Liver (tissue), 9 donors: Measurements from ENCODE around the gene GGN. TPM values are rescaled to one million over a fixed set of nuclear protein-coding genes. Genes with fewer than 3 reads are reported as not detected.

ENCODE experiments used
- DNase-seq: peaks from one replicate; pipeline ENCODE4 v3.0.0-alpha.2; 2017; ENCODE audit warnings: low spot score
- H3K27ac ChIP-seq, 2 donors: one replicate each; pipeline ENCODE4 v1.7.0; 2013; ENCODE audit warnings: inconsistent platforms in 2 of 2, low read length in 2 of 2, control low read depth in 1 of 2, low read depth in 1 of 2, mild to moderate bottlenecking in 1 of 2
- H3K27me3 ChIP-seq, 4 donors: one replicate each; pipeline versions ENCODE4 v1.6.1 to v1.7.0; 2013; ENCODE audit warnings: low read length in 3 of 4, inconsistent platforms in 1 of 4, mild to moderate bottlenecking in 1 of 4, moderate library complexity in 1 of 4; ENCODE audit not compliant: control insufficient read depth in 4 of 4, insufficient read depth in 4 of 4
- H3K36me3 ChIP-seq, 4 donors: one replicate each; pipeline versions ENCODE4 v1.6.1 to v1.7.0; 2013; ENCODE audit warnings: low read length in 3 of 4, mild to moderate bottlenecking in 3 of 4, low read depth in 1 of 4, moderate library complexity in 1 of 4; ENCODE audit not compliant: control insufficient read depth in 4 of 4, insufficient read depth in 3 of 4
- H3K4me1 ChIP-seq, 4 donors: one replicate each; pipeline versions ENCODE4 v1.6.1 to v1.7.0; 2013; ENCODE audit warnings: low read length in 3 of 4, mild to moderate bottlenecking in 3 of 4, moderate library complexity in 1 of 4; ENCODE audit not compliant: control insufficient read depth in 4 of 4, insufficient read depth in 4 of 4
- H3K4me3 ChIP-seq, 3 donors: one replicate each; pipeline versions ENCODE4 v1.6.1 to v1.7.0; 2013; ENCODE audit warnings: low read length in 3 of 3, control low read depth in 1 of 3, low read depth in 1 of 3, mild to moderate bottlenecking in 1 of 3
- H3K9ac ChIP-seq, 2 donors: one replicate each; pipeline ENCODE4 v1.7.0; 2013; ENCODE audit warnings: low read length in 2 of 2, mild to moderate bottlenecking in 2 of 2, moderate library complexity in 2 of 2, control low read depth in 1 of 2, low read depth in 1 of 2
- H3K9me3 ChIP-seq, 4 donors: one replicate each; pipeline versions ENCODE4 v1.6.1 to v1.7.0; 2013; ENCODE audit warnings: low read length in 3 of 4; ENCODE audit not compliant: control insufficient read depth in 4 of 4
- EGR1 ChIP-seq, 2 donors: IDR thresholded peaks; 2 replicates each; pipeline ENCODE4 v1.6.1; 2016 to 2018; ENCODE audit warnings: antibody characterized with exemption in 2 of 2, low read depth in 2 of 2
- FOXA2 ChIP-seq: IDR thresholded peaks from 2 replicates; pipeline ENCODE4 v1.6.1; 2016; ENCODE audit warnings: antibody characterized with exemption
- HNF4A ChIP-seq, 2 donors: conservative IDR thresholded peaks; 2 replicates each; pipeline ENCODE4 v1.6.1; 2016; ENCODE audit warnings: antibody characterized with exemption in 2 of 2, mild to moderate bottlenecking in 2 of 2
- HNF4G ChIP-seq: IDR thresholded peaks from 2 replicates; pipeline ENCODE4 v1.6.1; 2016; ENCODE audit warnings: antibody characterized with exemption
- JUND ChIP-seq, 2 donors: IDR thresholded peaks; 2 replicates each; pipeline ENCODE4 v1.6.1; 2016; ENCODE audit warnings: antibody characterized with exemption in 2 of 2
- MAX ChIP-seq: IDR thresholded peaks from 2 replicates; pipeline ENCODE4 v1.6.1; 2016; ENCODE audit warnings: antibody characterized with exemption
- NR2F2 ChIP-seq: IDR thresholded peaks from 2 replicates; pipeline ENCODE4 v1.6.1; 2016; ENCODE audit warnings: antibody characterized with exemption
- RAD21 ChIP-seq, 2 donors: IDR thresholded peaks; 2 replicates each; pipeline ENCODE4 v1.6.1; 2016; ENCODE audit warnings: antibody characterized with exemption in 2 of 2, mild to moderate bottlenecking in 2 of 2
- RXRA ChIP-seq, 2 donors: IDR thresholded peaks; 2 replicates each; pipeline ENCODE4 v1.6.1; 2017 to 2018; ENCODE audit warnings: antibody characterized with exemption in 2 of 2, mild to moderate bottlenecking in 1 of 2
- SP1 ChIP-seq: IDR thresholded peaks from 2 replicates; pipeline ENCODE4 v1.6.1; 2018; ENCODE audit warnings: antibody characterized with exemption, mild to moderate bottlenecking
- TAF1 ChIP-seq: conservative IDR thresholded peaks from 2 replicates; pipeline ENCODE4 v1.6.1; 2016; ENCODE audit warnings: antibody characterized with exemption, mild to moderate bottlenecking
- YY1 ChIP-seq: IDR thresholded peaks from 2 replicates; pipeline ENCODE4 v1.6.1; 2016; ENCODE audit warnings: antibody characterized with exemption, mild to moderate bottlenecking
- whole genome bisulfite sequencing: extraction: QIAGEN DNeasy Blood & Tissue Kit; methylation state at CpG from one replicate; pipeline ENCODE4 v1.1.7; 2013; 5-methylcytosine and 5-hydroxymethylcytosine counted together
- polyA plus RNA-seq, 2 donors: library from polyadenylated mRNA; stranded (reverse) in 1 of 2; unstranded in 1 of 2; fragments of 200-250 nt in 1 of 2; fragments of >200 nt in 1 of 2; fragmentation: Nextera tagmentation in 1 of 2; extraction: Ambion mirVana in 1 of 2; gene quantifications; one replicate each; pipeline versions ENCODE4 v1.2.1 to v1.2.3, GENCODE V29; 2013 to 2015
- total RNA-seq, 2 donors: library from RNA; depleted of rRNA; stranded (reverse); fragments of >200 nt; gene quantifications; one replicate each; pipeline ENCODE4 v1.2.3, GENCODE V29; 2014
- TF ChIP-seq, protein P1 (sequence below): fragments of 150-350 bp; IDR thresholded peaks from 2 replicates; pipeline ENCODE4 v1.5.1; 2017; ENCODE audit warnings: improper control_type of control experiment, low read depth, low read length; ENCODE audit not compliant: missing input control
- TF ChIP-seq, protein P2 (sequence below): IDR thresholded peaks from 2 replicates; pipeline ENCODE4 v1.6.1; 2016; ENCODE audit warnings: antibody characterized with exemption
- donor health status: healthy.
- donor health status: healthy.
- donor health status: healthy.
- donor health status: healthy.
- donor health status: healthy.

GGN gene
- total and polyA plus RNA-seq, 4 donors = not detected

DNA sequence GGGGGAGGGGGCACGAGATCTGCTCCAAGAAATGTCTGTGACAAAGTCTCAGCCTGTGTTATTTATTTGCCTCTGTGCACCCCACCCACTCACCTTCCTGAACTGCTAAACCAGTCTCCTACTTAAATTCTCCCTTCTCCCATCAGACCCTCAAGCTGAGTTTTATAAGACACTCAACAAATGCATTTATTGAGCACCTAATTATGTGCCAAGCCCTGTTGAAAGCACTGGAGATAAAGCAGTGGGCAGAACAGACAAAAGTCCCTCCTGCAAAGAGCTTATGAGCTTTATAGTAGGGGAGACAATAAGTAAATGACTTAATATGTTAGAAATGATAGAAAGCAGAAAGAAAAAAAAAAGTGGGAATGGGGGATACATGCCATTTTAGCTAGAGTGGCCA, 11.7 kb upstream of the GGN start:
- no peak for DNase-seq
- H3K9ac ChIP-seq = no peak overlapping the region
- no peaks in the 10 kb centered on the region for H3K27me3 ChIP-seq
- no peaks in the 10 kb centered on the region for H3K36me3 ChIP-seq
- WGBS = 78% methylated on average over 1 of the region's 1 CpG
- H3K4me3 ChIP-seq = no peak overlapping the region
- no peak for TF ChIP-seq HNF4G
- TF ChIP-seq NR2F2 = no peak
- no peak for TF ChIP-seq RAD21 (IDR thresholded peaks at IDR 0.05)
- no peaks in the 10 kb centered on the region for H3K9me3 ChIP-seq
- H3K27ac ChIP-seq = no peak overlapping the region
- H3K4me1 ChIP-seq = peaks cover 0 to 7% (median 3%) of the 10 kb centered on the region in 4 donors

- H3K9ac ChIP-seq = no peak overlapping the region
- TF ChIP-seq MAX = no peak
- TF ChIP-seq YY1 = no peak
- TF ChIP-seq JUND (IDR thresholded peaks at IDR 0.05) = no peak
- no peak for TF ChIP-seq RXRA (IDR thresholded peaks at IDR 0.05)
- no peak for TF ChIP-seq TAF1
- TF ChIP-seq, protein P1, sequence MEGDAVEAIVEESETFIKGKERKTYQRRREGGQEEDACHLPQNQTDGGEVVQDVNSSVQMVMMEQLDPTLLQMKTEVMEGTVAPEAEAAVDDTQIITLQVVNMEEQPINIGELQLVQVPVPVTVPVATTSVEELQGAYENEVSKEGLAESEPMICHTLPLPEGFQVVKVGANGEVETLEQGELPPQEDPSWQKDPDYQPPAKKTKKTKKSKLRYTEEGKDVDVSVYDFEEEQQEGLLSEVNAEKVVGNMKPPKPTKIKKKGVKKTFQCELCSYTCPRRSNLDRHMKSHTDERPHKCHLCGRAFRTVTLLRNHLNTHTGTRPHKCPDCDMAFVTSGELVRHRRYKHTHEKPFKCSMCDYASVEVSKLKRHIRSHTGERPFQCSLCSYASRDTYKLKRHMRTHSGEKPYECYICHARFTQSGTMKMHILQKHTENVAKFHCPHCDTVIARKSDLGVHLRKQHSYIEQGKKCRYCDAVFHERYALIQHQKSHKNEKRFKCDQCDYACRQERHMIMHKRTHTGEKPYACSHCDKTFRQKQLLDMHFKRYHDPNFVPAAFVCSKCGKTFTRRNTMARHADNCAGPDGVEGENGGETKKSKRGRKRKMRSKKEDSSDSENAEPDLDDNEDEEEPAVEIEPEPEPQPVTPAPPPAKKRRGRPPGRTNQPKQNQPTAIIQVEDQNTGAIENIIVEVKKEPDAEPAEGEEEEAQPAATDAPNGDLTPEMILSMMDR = no peak
- no peak for TF ChIP-seq FOXA2
- no peak for TF ChIP-seq EGR1 (IDR thresholded peaks at IDR 0.05; ENCODE audit: low read depth in 2 of 2)
- H3K36me3 ChIP-seq = no peaks in the 10 kb centered on the region
- peaks cover 0 to 4% (median 0%) of the 10 kb centered on the region in 4 donors for H3K27me3 ChIP-seq
- DNase-seq = no peak
- peaks cover 0 to 5% (median 1%) of the 10 kb centered on the region in 4 donors for H3K4me1 ChIP-seq
- 55% methylated on average over 9 of the region's 9 CpGs for WGBS
- H3K4me3 ChIP-seq = no peak overlapping the region
- H3K9me3 ChIP-seq = no peaks in the 10 kb centered on the region
- no peak overlapping the region for H3K27ac ChIP-seq
Observed at GRCh38 chr19:38399081-38399480, 11.2 kb upstream of the GGN start.

GRCh38 chr19:38395381-38396114, 7.7 kb upstream of the GGN start:
- Histone ChIP-seq H3K9me3 (no peaks in the 10 kb centered on the region), H3K4me3 (no peak overlapping the region), H3K27me3 (peaks cover 0 to 5% (median 0%) of the 10 kb centered on the region in 4 donors), H3K36me3 (no peaks in the 10 kb centered on the region), H3K27ac (no peak overlapping the region), H3K4me1 (no peaks in the 10 kb centered on the region), H3K9ac (no peak overlapping the region)
- TF ChIP-seq SP1 = no peak
- TF ChIP-seq, protein P2, sequence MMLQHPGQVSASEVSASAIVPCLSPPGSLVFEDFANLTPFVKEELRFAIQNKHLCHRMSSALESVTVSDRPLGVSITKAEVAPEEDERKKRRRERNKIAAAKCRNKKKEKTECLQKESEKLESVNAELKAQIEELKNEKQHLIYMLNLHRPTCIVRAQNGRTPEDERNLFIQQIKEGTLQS = no peak
- TF ChIP-seq TAF1 = no peak
- TF ChIP-seq YY1 = no peak
- TF ChIP-seq FOXA2 = no peak
- TF ChIP-seq HNF4G = no peak
- TF ChIP-seq MAX = no peak
- no peak for TF ChIP-seq JUND (IDR thresholded peaks at IDR 0.05)
- TF ChIP-seq EGR1 (IDR thresholded peaks at IDR 0.05; ENCODE audit: low read depth in 2 of 2) = no peak
- TF ChIP-seq NR2F2 = no peak
- TF ChIP-seq RAD21 (IDR thresholded peaks at IDR 0.05) = no peak
- TF ChIP-seq HNF4A (conservative IDR thresholded peaks at IDR 0.05) = no peak
- no peak for TF ChIP-seq RXRA (IDR thresholded peaks at IDR 0.05)
- no peak for DNase-seq
- WGBS = 7% methylated on average over 86 of the region's 86 CpGs
